Motor neuron (in vitro differentiated cells): ENCODE measurements around the gene PPP1R13B. TPM values are rescaled to one million over a fixed set of nuclear protein-coding genes. Genes with fewer than 3 reads are reported as not detected.

Experiments
- ATAC-seq, 8 experiments: fragments of 200-7000 bp; cut with Tn5 transposase; replicated peaks in 6 of 8; 2 replicates each; pipeline ENCODE4 v1.8.0; 2021; ENCODE audit warnings: mild to moderate bottlenecking in 8 of 8, moderate library complexity in 8 of 8
- H3K27ac ChIP-seq, 2 donors: fragments of 250-450 bp; sonication (Bioruptor Pico); 2 replicates each; pipeline ENCODE4 v1.9.0; 2021; ENCODE audit warnings: antibody characterized with exemption in 2 of 2, mild to moderate bottlenecking in 2 of 2, moderate library complexity in 1 of 2
- H3K4me1 ChIP-seq, 2 donors: fragments of 250-450 bp; sonication (Bioruptor Pico); replicated peaks in 1 of 2; 2 replicates each; pipeline ENCODE4 v1.6.1; 2021; ENCODE audit warnings: antibody characterized with exemption in 2 of 2, mild to moderate bottlenecking in 2 of 2, moderate library complexity in 1 of 2
- H3K4me3 ChIP-seq, 5 donors: fragments of 250-450 bp; sonication (Bioruptor Pico); 2 replicates each; pipeline ENCODE4 v1.9.0; 2021; ENCODE audit warnings: antibody characterized with exemption in 5 of 5, mild to moderate bottlenecking in 5 of 5, moderate library complexity in 4 of 5
- WGBS, 10 experiments: fragments of 450-650 bp; shearing (Covaris generic); methylation state at CpG; one replicate each; pipeline ENCODE4 v1.0.0; 2022; 5-methylcytosine and 5-hydroxymethylcytosine counted together
- in situ Hi-C, 9 experiments: fragments of 400-800 bp; cut with MboI; loops; one replicate each; pipeline ENCODE4 v1.15.0; 2021; ENCODE audit warnings: low sequenced_read_pairs in 9 of 9, low pct_unique_long_range_greater_than_20kb in 2 of 9; ENCODE audit not compliant: unreplicated experiment in 9 of 9
- total RNA-seq, 8 experiments: library from RNA; unstranded; fragments of 300-600 nt; gene quantifications; 2 replicates each; pipeline versions ENCODE4 v1.2.3 to v1.2.4, GENCODE V29; 2022

The PPP1R13B gene
- total RNA-seq, 8 experiments from 2014 or later: 3.0 to 10.6 (median 8.6) TPM

DNA sequence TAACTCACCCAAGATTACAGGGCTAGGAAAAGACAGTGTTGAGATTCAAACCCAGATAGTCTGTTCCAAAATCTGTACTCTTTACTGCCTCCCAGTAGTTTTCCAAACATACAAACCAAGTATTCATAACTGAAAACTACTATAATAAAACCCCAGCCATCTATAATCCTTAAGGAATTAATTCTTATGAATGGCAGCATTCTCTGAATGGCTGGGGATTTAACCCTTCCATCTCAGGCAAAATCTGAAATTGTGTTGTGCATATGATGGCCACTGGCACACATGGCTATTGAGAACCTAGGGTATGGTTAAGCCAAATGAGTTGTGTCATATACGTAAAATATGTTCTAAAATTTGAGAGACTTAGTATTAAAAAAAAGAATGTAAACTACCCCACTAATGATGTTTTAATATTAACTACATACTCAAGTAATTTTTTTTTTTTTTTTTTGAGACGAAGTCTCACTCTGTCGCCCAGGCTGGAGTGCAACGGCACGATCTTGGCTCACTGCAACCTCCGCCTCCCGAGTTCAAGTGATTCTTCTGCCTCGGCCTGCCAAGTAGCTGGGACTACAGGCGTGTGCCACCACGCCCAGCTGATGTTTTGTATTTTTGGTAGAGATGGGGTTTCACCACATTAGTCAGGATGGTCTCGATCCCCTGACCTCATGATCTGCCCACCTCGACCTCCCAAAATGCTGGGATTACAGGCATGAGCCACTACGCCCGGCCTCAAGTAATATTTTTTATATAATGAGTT lies 16.7 kb downstream of the PPP1R13B start:
- no peaks in the 10 kb centered on the region for H3K4me1 ChIP-seq
- H3K27ac ChIP-seq: no peak overlapping the region
- H3K4me3 ChIP-seq: no peak overlapping the region
- no peak for ATAC-seq
- in situ Hi-C loops: no loop called here
- WGBS, 10 experiments: 23 to 100% (median 96%) methylated on average over 2 to 12 of the region's 14 CpGs; no CpG with 5 or more reads in 2 of the 10 experiments

GRCh38 chr14:103828315-103828967 lies 18.9 kb downstream of the PPP1R13B start:
- Histone ChIP-seq H3K27ac (no peak overlapping the region), H3K4me1 (no peaks in the 10 kb centered on the region), H3K4me3 (no peak overlapping the region)
- in situ Hi-C loops: no loop called here
- no peak for ATAC-seq
- 22 to 92% (median 74%) methylated on average over 2 to 9 of the region's 9 CpGs for WGBS, 10 experiments

GRCh38 chr14:103825101-103825500 lies 22.3 kb downstream of the PPP1R13B start:
- no peak overlapping the region for H3K27ac ChIP-seq
- peaks cover 2% of the 10 kb centered on the region in 2 donors for H3K4me1 ChIP-seq
- 0 to 52% (median 25%) methylated on average over 1 to 3 of the region's 3 CpGs; no CpG with 5 or more reads in 2 of the 10 experiments for WGBS, 10 experiments
- in situ Hi-C loops: no loop called here
- no peak for ATAC-seq
- no peak overlapping the region for H3K4me3 ChIP-seq

DNA sequence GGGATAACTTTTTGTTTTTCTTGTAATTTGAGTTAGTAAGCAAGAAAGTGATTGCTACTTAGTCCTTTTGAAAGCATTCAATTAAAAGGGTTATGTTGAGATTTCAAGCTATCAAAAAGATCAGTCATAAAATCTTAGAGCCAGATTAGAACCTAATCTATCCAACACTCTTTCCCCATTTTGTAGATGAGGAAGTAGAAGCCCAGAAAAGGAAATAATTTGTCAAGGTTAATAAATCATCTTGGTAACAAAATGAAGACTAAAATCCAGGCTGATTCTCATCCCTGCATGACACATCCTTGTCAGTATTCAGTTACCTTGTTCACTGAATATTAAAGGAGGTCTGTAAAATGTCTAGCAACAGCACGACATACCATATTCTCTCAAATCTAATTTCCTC lies 26.5 kb downstream of the PPP1R13B start:
- 80 to 100% (median 89%) methylated on average over 1 of the region's 1 CpG; no CpG with 5 or more reads in 2 of the 10 experiments for WGBS, 10 experiments
- in situ Hi-C loops: loop anchor here in 1 of 9 experiments (25.0 kb wide), 1 partner anchor 166 kb away; no protein-coding TSS in a partner anchor
- ATAC-seq: no peak
- peaks cover 3 to 8% of the 10 kb centered on the region in 2 donors for H3K4me1 ChIP-seq
- no peak overlapping the region for H3K4me3 ChIP-seq
- no peak overlapping the region for H3K27ac ChIP-seq

GRCh38 chr14:103820382-103820781 lies 27.0 kb downstream of the PPP1R13B start:
- Histone ChIP-seq H3K4me1 (peaks cover 3 to 8% of the 10 kb centered on the region in 2 donors), H3K27ac (no peak overlapping the region), H3K4me3 (no peak overlapping the region)
- 0 to 69% (median 45%) methylated on average over 1 to 2 of the region's 2 CpGs; no CpG with 5 or more reads in 2 of the 10 experiments for WGBS, 10 experiments
- no peak for ATAC-seq
- in situ Hi-C loops: loop anchor here in 1 of 9 experiments (25.0 kb wide), 1 partner anchor 167 kb away; no protein-coding TSS in a partner anchor

DNA sequence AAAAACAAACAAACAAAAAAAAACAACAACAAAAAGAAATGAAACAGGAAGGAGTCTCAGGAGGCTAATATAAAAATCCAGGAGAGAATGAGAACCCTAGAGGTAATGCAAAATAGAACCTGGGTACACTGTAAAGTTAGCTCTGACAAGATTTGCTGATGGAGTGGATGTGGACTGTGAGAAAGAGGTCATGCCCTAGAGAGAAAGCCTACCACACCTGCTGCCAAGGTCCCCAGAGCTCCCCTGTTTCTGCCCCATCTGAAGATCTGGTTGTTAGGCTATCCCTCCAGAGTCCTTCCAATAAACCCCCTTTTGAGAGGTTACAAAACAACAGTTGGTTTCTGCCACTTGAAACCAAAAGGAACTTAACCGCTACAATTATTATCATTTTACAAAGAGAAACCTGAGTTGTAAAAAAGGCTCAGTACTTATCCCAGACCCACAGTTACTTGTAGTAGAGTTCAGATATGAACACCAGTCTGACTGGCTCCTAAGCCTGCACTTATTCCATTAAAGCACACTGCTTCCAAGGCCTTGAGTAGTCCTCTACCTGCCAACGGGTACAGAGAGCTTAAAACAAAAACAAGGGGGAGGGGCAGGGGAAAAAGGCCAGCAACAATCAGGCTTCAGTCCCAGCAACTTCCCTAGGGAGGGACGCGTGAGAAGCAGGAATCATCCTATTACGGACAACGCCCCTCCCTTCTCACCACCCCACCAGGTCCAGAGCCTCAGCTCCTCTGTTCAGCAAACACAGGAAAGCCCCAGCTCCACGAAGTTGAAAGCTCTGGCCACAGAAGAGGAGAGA lies 27.7 kb downstream of the PPP1R13B start:
- WGBS, 10 experiments: 2 to 40% (median 20%) methylated on average over 1 to 7 of the region's 7 CpGs; no CpG with 5 or more reads in 2 of the 10 experiments
- H3K4me3 ChIP-seq: no peak overlapping the region

GRCh38 chr14:103818870-103819269 lies 28.5 kb downstream of the PPP1R13B start:
- in situ Hi-C loops: loop anchor here in 1 of 9 experiments (25.0 kb wide), 1 partner anchor 168 kb away; no protein-coding TSS in a partner anchor
- WGBS, 10 experiments: 30 to 100% (median 100%) methylated on average over 1 of the region's 1 CpG; no CpG with 5 or more reads in 1 of the 10 experiments
- H3K27ac ChIP-seq: no peak overlapping the region

More for the DNA sequence above, 27.7 kb downstream of the PPP1R13B start:
- Histone ChIP-seq H3K4me1 (peaks cover 3 to 8% of the 10 kb centered on the region in 2 donors), H3K27ac (no peak overlapping the region)
- ATAC-seq: peak; percentile 25 to 98 (median 52)
- in situ Hi-C loops: loop anchor here in 1 of 9 experiments (25.0 kb wide), 1 partner anchor 168 kb away; no protein-coding TSS in a partner anchor

GRCh38 chr14:103818422-103818821 lies 29.0 kb downstream of the PPP1R13B start:
- no peak for ATAC-seq
- Histone ChIP-seq H3K27ac (no peak overlapping the region), H3K4me3 (no peak overlapping the region), H3K4me1 (peaks cover 3 to 8% of the 10 kb centered on the region in 2 donors)
- in situ Hi-C loops: loop anchor here in 1 of 9 experiments (25.0 kb wide), 1 partner anchor 169 kb away; no protein-coding TSS in a partner anchor
- 33 to 94% (median 90%) methylated on average over 1 to 3 of the region's 3 CpGs for WGBS, 10 experiments

More at GRCh38 chr14:103818870-103819269, 28.5 kb downstream of the PPP1R13B start:
- Histone ChIP-seq H3K4me3 (no peak overlapping the region), H3K4me1 (peaks cover 3 to 8% of the 10 kb centered on the region in 2 donors)
- no peak for ATAC-seq

DNA sequence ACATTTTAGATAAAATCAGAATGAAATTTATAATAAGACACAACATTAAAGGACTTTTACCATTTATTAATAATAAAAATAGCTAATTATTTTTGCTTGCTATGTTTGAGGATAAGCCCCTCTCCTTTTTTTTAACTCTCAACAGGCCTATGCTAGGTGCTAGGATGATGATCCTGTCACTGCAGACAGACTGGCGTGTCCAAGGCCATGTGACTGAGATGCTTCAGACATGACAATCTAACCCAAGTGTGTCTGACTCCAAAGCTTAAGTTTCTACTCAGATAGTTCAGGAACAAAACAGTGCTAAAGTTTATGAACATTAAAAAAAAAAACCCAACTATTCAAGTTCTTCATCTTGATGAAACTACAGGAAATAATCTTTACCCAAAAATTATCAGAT lies 29.8 kb downstream of the PPP1R13B start:
- 67 to 100% (median 93%) methylated on average over 1 of the region's 1 CpG; no CpG with 5 or more reads in 6 of the 10 experiments for WGBS, 10 experiments
- ATAC-seq: no peak
- in situ Hi-C loops: loop anchor here in 1 of 9 experiments (25.0 kb wide), 1 partner anchor 170 kb away; no protein-coding TSS in a partner anchor
- no peak overlapping the region for H3K4me3 ChIP-seq
- no peak overlapping the region for H3K27ac ChIP-seq
- peaks cover 3 to 8% of the 10 kb centered on the region in 2 donors for H3K4me1 ChIP-seq

GRCh38 chr14:103816991-103817390 lies 30.4 kb downstream of the PPP1R13B start:
- ATAC-seq: no peak
- Histone ChIP-seq H3K27ac (no peak overlapping the region), H3K4me1 (peaks cover 3 to 8% of the 10 kb centered on the region in 2 donors), H3K4me3 (no peak overlapping the region)
- in situ Hi-C loops: loop anchor here in 1 of 9 experiments (25.0 kb wide), 1 partner anchor 170 kb away; no protein-coding TSS in a partner anchor
- WGBS, 10 experiments: 0 to 88% (median 74%) methylated on average over 1 to 3 of the region's 3 CpGs; no CpG with 5 or more reads in 1 of the 10 experiments

GRCh38 chr14:103815253-103815652 lies 32.1 kb downstream of the PPP1R13B start:
- ATAC-seq: no peak
- Histone ChIP-seq H3K4me3 (no peak overlapping the region), H3K4me1 (peaks cover 3 to 7% of the 10 kb centered on the region in 2 donors), H3K27ac (no peak overlapping the region)
- in situ Hi-C loops: loop anchor here in 1 of 9 experiments (25.0 kb wide), 1 partner anchor 172 kb away; no protein-coding TSS in a partner anchor
- WGBS, 10 experiments: 69 to 96% (median 92%) methylated on average over 2 to 7 of the region's 7 CpGs

DNA sequence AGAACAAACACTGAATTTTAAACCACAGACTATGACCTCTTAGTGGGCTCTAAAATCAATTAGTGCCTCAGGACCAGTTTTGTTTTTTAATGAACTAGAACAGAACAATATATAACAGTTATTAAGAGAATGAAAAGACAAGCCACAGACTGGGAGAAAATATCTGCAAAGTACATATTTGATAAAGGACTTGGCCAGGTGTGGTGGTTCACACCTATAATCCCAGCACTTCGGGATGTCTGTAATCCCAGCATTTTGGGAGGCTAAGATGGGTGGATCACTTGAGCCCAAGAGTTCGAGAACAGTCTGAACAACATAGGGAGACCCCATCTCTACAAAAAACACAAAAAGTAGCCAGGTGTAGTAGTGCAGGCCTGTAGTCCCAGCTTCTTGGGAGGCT lies 36.2 kb downstream of the PPP1R13B start:
- Histone ChIP-seq H3K4me3 (no peak overlapping the region), H3K27ac (no peak overlapping the region), H3K4me1 (no peaks in the 10 kb centered on the region)
- in situ Hi-C loops: loop anchor here in 1 of 9 experiments (25.0 kb wide), 1 partner anchor 176 kb away; no protein-coding TSS in a partner anchor
- ATAC-seq: no peak
- WGBS, 10 experiments: 57 to 100% (median 100%) methylated on average over 1 to 2 of the region's 2 CpGs; no CpG with 5 or more reads in 1 of the 10 experiments
